Activated CD4-positive, alpha-beta T cell treated with anti-CD3 and anti-CD28 coated beads, Interleukin-2, Interleukin-6, amounts not matched to agents 100 ng/mL and 50 ng/mL, durations not matched to agents 16 hours and 8 hours (primary cell): ENCODE measurements around the gene BCL11A.
"Not testable (repeated sequence)": the region's sequence is repeated elsewhere in the genome, so short reads cannot be mapped to it uniquely, and the experiment has no call there.

ENCODE experiments used
- DNase-seq: peaks from one replicate; pipeline ENCODE4 v3.0.0-alpha.2; 2020

The BCL11A gene

DNA sequence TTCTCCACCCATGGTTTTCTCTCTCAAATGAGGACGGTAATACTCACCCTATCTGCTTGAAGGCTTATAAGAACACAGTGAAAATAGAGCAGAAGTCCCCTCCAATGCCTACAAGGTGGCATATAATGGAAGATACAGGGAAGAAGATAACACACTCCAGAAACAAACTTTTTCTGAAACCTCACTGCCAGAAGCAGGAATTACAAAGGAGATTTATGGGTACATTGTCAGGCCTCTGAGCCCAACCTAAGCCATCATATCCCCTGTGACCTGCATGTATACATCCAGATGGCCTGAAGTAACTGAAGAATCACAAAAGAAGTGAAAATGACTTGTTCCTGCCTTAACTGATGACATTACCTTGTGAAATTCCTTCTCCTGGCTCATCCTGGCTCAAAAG lies 136.2 kb downstream of the BCL11A start:
- DNase-seq = not testable (repeated sequence)

DNA sequence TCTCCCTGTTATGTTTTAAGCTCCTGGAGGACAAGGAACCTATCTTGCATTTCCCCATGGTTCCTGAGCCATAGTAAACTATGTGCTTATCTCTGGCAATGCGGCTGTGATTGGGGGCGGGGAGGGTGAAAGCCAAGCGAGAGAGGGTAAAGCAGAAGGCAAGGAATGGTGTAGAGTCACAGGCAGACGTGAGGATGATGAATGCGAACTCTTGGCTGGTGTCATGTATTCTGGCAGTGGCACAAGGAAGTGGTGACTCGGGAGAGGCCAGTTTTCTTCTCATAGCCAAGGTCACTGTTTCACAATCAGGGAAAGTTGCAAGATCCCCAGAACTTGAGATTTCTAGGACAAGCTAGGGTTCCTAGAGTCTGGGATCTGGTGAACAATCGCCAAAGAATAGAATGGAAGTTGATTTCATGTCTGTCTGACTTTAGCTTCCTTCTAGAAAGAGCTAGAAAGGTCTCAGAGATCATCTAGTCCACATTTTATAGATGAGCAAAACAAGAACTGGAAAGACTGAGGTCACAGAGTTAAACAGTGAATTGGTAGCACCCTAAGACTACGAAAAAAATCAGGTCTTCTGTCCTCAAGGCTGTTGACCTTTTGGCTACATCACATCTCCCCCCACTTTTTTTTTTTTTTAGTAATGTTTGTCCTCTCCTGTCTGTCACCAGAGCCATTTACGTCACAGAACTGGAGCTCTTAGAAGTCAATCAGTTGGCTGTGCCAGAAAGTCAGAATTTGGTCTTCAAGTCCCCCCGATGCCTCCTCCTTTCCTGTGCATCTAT lies 137.0 kb downstream of the BCL11A start:
- no peak for DNase-seq

DNA sequence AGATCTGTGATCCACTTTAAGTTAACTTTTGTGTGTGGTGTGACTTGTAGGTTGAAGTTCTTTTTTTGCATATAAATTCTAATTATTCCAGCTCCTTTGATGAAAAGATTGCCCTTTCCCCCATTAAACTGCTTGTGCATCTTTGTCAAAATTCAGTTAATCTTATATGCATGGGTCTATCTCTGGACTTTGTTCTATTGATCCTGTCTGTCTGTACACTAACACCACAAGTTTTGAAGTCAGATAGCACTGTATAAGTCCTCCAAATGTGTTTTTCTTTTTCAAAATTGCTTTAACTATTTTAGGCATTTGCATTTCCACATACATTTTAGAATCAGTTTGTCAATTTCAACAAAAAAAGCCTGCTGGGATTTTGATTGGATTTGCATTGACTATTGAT lies 137.6 kb downstream of the BCL11A start:
- no peak for DNase-seq

DNA sequence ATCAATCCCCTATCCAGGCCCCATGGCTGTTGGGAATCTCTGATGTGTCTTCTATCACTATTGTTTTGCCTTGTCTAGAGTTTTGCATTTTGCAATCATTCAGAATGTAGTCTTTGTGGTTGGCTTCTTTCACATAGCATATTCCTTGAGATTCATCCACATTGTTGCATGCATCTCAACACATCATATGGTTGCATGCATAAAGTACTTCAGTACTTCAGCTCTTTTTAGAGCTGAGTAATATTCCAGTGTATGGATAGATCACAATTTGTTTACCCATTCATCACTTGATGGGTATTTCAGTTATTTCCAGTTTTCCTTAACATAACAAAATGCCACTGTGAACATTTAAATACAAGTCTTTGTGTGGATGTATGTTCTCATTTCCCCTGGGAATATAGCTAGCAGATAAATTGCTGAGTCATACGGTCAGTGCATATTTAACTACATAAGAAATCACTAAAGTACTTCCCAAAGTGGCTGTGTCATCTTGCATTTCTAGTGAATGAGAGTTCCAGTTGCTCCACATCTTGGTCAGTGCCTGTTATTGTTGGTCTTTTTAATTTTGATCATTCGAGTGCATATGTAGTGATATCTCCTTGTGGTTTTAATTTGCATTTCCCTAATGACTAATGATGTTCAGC lies 138.8 kb downstream of the BCL11A start:
- no peak for DNase-seq

DNA sequence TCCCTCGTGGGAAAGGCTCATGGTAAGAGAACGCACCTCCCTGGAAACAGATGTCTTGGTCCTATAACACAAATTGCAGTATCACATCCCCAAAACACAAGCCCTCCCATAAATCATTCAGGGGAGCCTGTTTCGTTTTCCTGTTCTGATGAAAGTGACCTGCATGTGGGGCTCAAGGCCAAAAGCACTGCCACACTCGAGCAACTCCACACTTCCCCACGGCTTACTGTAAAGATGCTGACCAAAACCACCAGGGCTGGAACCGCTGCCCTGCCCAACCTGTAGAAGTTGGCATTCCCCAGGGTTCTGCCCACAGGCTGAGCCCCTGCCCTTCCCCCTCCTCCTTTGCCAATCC lies 139.7 kb downstream of the BCL11A start:
- DNase-seq = no peak

DNA sequence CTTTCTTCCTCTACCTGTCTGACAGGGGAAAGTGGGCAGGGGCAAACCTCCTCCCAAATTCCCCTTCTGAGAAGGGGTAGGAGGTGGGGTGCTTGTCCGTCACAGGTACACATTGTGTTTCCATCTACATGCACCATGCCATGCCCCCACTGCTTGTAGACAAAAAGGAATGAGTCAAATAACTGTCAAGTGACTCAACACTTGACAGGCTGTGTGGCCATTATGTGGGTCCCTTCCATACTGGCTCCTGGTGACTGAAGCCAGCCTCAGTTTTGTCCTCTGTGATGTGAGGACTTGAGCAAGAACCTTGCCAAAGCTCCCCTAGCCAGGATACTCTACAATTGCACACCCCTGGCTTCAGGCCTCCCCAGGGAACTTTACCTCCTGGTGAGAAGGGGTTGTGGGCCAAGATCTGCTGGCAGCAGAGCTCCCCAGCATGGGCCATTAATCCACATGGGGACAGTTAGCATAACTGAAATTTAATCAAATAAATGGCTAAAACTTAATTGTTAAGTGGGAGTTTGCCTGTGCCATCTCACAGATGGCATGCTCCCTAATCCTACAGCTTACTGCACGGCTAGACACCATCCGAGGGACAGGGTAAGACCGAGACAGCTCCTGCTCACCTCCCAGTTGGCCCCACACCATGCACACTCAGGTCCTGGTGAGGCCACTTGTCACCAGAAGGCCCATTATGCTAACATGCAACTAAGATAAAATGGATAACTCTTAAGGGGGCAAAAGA lies 140.2 kb downstream of the BCL11A start:
- no peak for DNase-seq

DNA sequence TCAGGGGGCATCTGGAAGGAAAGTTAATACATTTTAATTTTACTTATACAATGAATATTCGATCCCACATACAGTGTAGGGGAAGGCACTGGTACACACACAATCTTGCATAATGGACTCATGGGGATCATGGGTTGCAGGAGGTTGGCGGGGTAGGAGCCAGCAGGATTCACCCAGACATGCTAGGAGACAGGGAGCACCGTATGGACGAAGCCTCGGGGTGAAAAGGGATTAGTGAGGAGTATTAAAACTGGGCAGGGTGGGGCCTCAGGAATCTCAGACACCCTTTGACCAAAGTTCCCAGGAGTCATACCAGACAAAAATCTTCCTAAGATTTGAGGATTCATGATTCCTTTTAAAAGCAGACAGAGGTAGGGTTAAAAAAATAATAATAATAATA lies 140.8 kb downstream of the BCL11A start:
- no peak for DNase-seq

DNA sequence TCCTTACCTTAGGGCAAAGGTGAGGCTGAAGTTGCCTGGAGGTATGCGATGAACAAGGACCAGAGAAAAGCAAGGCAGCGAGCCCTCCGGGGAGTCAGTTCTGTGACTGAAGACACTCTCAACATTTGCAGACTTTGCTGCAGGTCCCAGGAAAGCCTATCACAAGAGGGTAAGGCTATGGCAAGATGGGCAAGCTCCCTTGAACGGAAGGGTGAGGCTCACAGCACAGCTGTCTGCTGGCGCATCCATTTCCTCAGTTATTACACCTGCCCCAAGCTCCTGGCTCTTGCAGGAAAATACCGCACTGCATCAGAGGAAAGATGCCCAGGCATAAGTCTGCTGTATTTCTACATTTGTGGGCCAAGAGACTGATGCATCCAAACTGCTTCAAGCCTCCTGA lies 141.4 kb downstream of the BCL11A start:
- DNase-seq = no peak

DNA sequence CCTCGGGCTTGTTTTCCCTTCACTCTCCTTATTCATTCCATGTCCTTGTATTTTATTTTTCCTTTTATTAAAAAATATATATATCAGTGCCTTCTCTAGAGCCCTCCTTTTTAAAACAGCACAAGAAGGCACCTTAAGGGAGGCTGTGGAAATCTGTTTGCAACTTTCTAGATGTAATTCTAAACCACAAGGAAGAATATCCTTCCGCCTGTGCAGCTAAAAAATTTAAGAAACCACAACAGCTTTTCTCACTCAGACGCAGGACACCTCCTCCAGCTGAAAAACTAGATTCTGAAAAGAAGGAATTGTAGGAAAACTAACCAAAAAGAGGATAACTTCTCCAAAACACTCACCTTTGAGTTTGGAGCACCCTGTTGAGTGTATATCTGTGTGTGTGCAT lies 142.2 kb downstream of the BCL11A start:
- no peak for DNase-seq

DNA sequence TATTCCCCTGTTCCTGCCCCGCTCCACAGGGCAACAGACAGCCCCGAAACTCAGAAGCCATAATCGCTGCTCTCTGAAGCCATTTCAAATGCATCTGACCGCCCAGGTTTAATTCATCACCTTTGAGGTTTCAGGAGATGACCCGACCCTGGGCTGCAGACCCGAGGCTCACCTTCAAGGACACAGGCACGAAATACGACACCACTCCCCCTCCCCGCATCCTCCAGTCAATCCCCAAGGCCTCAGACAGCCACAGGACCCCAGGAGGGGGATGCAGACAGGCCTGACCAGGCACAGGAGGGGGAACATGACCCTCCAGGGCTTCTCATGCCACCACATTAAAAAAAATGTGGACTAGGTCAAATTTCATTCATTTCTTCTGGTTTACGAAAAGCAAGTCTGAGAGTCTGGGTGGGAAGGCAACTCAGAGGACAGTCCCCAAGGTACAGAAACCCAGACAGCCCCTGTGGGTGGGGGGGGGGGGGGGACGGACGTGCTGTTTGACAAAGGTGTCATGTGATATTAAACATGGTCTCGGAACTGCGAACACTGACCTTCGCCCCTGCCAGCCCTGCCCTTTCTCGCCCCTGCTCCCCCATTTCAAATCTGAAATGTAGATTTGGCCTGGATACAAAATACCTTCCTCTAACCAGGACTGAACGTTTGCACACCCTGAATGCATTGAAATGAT lies 142.9 kb downstream of the BCL11A start:
- DNase-seq = no peak

DNA sequence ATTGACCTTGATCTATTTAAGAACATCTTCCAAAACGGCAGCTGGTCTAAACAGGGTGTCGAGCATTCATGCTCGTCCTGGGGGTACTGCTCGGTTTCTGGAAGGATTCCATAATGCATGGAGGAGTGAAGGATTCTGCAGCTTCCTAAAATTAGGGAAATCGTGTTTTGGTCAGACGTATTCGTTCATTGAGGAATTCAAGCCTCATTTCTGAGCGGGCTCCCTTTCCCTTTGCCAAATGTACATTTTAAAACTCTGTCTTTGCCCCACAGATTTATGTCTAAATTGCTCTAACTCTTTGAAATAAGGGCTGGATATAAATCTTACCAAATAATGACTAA lies 144.0 kb downstream of the BCL11A start:
- no peak for DNase-seq

DNA sequence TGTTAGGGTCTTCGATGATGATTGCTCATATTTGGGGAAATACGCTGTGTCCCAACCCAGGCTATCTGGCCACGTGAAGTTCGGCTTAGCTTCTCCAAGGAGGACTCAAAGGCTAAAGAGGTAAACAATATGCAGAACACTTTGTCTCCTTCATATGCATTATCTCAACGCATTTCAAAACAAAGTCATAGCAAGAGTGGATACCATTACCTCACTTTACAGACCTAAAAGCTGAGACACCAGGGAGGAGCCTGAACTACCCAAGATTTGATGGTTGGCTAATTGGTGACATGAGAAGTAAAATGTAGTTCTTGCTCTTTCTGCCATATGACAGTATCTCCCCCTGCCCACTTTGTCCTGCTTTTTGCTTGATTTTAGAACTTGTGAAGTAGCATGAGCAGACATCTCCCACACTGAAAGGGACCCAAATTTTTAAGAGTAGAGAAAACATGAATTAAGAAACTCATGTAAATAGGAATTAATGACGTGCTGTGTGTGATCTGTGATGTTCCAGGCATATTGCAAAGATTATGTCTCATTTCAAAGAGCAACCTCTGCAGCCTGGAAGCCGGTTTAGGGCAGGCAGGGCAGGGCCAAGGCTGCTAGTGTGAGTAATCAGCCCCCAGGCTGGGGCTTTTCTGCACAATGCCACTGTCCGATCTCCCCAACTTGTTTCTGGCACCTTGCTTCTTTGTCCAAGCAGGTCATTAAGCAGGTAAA lies 144.5 kb downstream of the BCL11A start:
- DNase-seq = no peak

DNA sequence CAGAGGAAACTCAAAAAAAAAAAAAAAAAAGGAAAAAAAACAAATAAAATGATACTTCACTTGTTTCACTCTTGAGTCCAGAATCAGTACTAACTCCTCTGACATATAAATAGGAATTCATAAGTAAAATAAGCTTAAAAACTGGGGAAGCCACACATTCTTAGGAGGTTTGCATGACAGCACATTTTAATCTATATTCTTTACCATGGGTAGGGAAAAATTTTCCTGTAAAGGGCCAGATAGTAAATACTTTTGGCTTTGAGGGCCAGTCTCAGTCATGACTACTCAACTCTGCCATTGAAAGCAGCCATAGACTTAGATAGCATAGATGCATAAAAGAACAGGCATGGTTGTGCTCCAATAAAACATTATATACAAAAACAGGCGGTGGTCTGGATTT lies 145.2 kb downstream of the BCL11A start:
- no peak for DNase-seq

DNA sequence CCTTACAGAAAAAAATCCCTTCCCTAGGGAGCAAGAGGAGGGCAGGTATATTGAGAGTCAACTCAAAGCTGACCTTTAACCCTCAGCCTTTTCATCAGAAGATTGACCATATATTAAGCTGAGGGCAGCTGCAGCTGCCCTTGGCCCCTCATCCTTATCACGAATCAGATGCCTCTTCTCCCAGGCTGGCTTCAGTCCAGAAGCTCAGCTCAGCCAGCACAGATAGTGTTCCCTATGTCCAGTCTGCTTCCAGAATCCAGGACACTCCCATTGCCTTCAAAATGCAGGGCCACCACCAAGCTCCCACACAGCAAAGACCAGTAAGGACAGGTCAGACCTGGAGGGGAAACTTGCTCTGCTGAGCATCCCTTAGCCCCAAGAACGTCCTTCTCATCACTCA lies 146.1 kb downstream of the BCL11A start:
- DNase-seq = no peak

DNA sequence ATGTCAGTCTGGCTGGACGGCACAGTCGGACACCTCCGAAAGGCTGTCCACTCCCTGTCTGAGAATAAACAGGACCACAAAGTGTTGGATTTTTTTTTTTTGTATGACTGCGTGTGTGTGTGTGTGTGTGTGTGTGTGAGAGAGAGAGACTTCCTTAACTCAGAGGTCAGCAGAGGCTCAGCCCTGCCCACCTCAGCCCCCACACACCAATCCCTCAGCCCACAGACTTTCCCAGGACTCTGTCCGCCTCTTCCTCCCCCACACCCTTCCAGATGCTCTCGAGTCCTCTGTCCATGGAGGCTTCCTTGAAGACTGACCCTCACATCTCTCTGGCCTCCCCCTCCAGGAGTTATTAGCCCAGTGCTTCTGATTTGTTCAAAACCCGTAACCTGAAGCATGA lies 147.3 kb downstream of the BCL11A start:
- no peak for DNase-seq

DNA sequence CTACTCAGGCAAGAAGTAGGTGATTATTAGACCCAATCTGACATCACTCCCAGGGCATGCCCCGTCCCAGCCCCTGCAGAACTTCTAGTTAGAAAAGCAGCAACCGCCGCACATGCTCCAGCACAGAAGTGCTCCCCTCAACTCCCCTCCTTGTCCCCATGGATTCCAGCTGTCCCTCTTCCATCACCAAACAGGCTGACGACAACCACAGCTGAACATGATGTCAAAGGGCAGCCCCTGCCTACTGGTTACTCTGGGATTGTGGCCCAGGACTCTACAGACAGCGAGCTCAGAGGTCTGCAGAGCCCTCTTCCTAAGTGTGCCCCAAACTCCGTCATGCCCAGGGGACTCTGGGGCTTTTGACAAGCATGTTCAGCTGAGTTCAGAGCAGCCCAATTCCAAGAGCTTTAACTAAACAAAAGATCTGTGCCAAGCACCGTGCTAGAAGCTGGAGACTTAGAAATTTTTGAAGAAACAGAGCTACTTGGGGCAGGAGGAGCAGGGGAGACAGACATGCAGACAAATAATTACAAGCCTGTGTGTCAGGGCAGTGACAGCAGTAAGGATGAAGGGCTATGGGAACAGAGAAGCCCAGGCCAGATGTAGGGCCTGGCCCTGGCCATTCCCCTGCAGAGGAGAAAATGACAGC lies 148.1 kb downstream of the BCL11A start:
- DNase-seq = no peak
